Fibroblast of mammary gland (primary cell): ENCODE results near the gene CD59.
"Not testable (repeated sequence)": the region's sequence is repeated elsewhere in the genome, so short reads cannot be mapped to it uniquely, and the experiment has no call there.

Experiments
- DNase-seq: peaks from one replicate; pipeline ENCODE4 v3.0.0-alpha.2; 2010; ENCODE audit warnings: low read depth
- H3K4me3 ChIP-seq: 2 replicates; pipeline ENCODE4 v1.5.1; 2011; ENCODE audit warnings: low read depth, mild to moderate bottlenecking, low read length, moderate library complexity; ENCODE audit not compliant: control insufficient read depth
- TF ChIP-seq, protein P1 (sequence below): conservative IDR thresholded peaks from 2 replicates; pipeline ENCODE4 v1.5.1; 2011; ENCODE audit warnings: low read depth, low read length, inconsistent platforms; ENCODE audit not compliant: control insufficient read depth, insufficient read depth

Gene CD59

DNA sequence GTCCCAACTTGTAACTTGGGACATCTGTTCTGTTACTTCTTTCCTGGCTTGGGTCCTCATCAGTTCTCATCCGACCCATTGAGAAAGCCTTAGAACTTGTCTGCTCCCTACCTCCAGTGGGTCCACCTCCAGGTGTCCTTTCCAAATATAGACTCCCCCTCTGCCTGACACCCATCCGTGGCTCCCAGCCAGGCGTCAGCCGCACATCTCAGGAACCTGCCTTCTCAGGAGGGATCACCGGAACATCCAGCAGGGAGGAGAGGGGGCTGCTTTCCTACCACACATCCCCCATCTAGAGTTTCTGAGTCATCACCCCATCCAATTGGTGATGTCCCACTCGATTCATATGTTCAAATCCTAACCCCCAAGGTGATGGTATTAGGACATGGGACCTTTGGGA is 72.1 kb downstream of the CD59 start:
- no peak for DNase-seq
- TF ChIP-seq, protein P1, sequence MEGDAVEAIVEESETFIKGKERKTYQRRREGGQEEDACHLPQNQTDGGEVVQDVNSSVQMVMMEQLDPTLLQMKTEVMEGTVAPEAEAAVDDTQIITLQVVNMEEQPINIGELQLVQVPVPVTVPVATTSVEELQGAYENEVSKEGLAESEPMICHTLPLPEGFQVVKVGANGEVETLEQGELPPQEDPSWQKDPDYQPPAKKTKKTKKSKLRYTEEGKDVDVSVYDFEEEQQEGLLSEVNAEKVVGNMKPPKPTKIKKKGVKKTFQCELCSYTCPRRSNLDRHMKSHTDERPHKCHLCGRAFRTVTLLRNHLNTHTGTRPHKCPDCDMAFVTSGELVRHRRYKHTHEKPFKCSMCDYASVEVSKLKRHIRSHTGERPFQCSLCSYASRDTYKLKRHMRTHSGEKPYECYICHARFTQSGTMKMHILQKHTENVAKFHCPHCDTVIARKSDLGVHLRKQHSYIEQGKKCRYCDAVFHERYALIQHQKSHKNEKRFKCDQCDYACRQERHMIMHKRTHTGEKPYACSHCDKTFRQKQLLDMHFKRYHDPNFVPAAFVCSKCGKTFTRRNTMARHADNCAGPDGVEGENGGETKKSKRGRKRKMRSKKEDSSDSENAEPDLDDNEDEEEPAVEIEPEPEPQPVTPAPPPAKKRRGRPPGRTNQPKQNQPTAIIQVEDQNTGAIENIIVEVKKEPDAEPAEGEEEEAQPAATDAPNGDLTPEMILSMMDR, result no peak
- no peak overlapping the region for H3K4me3 ChIP-seq

DNA sequence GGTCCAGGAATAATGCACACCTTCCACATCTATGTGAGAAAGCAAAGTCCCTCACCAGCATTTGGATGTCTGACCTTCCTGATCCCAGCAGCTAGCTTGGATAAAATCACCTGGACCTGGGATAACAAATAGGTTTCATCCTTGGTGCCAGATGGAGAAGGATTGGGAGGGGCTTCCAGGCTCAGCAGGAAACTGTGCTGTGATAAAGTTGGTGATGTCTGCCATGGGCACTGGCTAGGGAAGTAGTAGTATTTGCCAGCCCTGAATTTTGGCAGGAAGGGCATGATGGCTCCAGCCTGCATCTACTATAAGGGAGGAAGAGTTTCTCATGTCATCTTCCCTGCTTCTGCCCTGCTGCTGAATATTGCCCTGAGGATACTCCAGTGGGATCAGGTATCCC is 73.1 kb downstream of the CD59 start:
- TF ChIP-seq, protein P1, result no peak
- no peak overlapping the region for H3K4me3 ChIP-seq
- no peak for DNase-seq

DNA sequence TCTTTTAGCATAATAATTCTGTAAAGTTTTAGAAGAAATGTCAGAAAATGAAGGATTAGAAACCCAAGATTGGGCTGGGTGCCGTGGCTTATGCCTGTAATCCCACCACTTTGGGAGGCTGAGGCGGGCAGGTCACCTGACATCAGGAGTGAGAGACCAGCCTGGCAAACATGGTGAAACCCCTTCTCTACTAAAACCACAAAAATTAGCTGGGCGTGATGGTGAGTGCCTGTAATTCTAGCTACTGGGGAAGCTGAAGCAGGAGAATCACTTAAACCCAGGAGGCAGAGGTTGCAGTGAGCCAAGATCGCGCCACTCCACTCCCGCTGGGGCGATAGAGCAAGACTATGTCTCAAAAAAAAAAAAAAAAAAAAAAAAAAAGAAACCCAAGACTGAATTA is 74.7 kb downstream of the CD59 start:
- not testable (repeated sequence) for H3K4me3 ChIP-seq, DNase-seq

DNA sequence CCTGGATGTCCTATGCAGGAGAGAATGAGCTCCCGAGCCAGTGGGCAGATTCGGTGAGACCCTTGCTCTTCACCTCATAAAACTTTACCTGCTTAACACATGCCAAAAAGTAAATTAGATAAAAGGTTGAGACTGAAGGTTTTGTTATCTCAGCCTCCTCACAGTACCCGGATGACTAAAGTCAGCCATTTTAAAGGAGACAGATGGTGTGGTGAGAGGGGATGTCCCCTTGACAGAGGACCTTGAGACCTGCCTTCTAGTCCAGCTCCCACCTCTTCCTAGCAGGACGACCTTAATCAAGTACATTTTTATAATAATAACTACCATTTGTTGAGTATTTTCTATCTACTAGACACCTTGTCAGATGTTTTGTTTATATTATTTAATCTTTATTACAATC is 75.3 kb downstream of the CD59 start:
- TF ChIP-seq, protein P1, result no peak
- H3K4me3 ChIP-seq, result no peak overlapping the region
- DNase-seq, result no peak

DNA sequence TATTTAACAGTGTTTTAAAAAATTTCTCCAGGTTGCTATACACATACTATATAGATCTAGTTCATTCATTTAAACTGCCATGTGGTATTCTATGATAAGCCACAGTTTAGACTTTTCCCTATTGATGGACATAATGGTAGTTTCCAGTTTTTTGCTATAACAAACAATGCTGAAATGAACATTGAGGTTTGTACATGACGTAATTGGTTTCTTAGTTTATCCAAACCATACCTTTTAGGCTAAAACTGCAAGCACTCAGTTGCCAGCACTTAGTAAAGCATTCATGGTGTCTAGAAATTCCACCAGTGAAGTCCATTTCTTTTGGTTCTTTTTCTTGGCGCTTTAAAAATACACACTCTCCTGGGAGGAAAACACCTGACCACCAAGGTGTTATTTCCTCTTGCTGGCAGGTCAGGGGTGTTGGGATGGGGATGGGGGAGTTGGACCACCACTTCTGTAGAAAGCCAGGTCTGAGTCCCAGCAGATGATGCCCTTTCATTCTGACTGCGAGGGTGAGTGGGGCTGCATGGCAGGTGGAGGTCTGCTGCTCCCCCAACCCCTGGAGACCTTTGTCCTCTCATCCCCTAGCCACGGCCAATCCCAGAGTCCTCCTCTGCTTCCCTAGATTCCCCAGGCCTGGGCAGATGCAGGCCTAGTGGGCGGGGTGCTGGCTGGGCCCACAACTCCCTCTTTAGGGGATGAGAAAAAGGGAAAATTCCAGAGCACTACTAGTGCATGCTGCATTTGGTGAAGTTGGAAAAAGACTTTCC is 76.7 kb downstream of the CD59 start:
- H3K4me3 ChIP-seq, result no peak overlapping the region
- TF ChIP-seq, protein P1, result no peak
- no peak for DNase-seq

DNA sequence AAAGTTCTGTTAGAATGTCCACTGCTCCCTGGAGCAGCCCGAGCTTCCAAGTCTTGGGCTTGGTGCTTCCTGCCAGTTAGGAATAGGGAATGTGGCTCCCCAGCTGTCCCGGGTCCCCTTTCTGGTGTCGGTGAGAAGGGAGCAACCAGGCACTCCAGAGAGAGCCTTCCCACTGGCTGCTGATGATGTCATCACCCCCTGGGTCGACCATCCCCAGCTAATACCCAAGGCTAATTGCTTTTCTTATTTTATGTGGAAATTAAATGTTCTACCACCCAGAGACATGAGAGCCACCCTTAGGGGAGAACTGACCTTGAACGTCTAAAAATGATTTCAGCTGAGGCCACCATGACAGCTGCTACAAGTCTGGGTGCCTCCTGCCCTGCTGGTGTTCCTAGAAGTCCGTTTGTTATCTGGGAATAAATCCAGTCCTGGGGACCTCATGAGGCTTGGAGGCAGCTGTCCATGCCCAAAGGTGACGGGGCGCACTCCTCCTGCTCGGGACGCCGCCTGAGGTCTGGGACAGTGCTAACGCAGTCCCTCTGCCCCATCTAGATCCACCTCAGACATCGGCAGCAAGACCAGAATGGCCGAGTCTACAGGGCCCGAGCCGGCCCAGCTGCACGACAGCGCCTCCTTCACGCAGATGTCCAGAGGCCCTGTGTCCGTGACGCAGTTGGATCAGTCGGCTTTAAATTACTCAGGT is 77.9 kb downstream of the CD59 start:
- TF ChIP-seq, protein P1, result no peak
- H3K4me3 ChIP-seq, result no peak overlapping the region
- DNase-seq, result no peak

DNA sequence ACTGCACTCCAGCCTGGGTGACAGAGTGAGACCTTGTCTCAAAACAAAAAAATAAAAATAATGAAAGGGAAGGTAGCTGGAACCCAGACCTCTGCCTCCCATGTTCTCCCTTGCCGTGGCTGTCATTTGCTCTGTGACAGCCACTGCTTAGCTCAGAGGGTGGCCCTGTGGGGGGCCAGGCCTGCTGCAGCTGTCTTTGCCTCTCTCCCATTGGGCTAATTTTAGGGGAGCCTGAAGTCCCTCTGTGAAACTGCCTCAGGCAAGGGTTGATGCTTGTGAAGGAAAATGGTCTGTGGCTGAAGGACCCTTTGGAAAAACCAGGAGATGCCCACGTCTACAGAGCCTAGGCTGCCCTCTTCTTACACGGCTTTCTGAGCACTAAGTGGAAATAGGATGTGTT is 78.5 kb downstream of the CD59 start:
- no peak for DNase-seq
- no peak overlapping the region for H3K4me3 ChIP-seq
- TF ChIP-seq, protein P1, result no peak
